Measurements from ENCODE around the gene MIPEP. TPM values are rescaled to one million over a fixed set of nuclear protein-coding genes. Genes with fewer than 3 reads are reported as not detected.

The MIPEP gene
- total RNA-seq, 1 donor from 2014 or later = 15.7 TPM

- TF ChIP-seq CTCF (conservative IDR thresholded peaks at IDR 0.05; ENCODE audit: low read depth, low read length) = no peak
- no peak overlapping the region for H3K4me3 ChIP-seq (ENCODE audit: low read depth, low read length)
- no peak for DNase-seq (ENCODE audit: low read depth)
Observed at GRCh38 chr13:23822252-23822824, 66.9 kb downstream of the MIPEP start.

GRCh38 chr13:23820530-23820929 lies 68.7 kb downstream of the MIPEP start:
- H3K4me3 ChIP-seq (ENCODE audit: low read depth, low read length) = no peak overlapping the region
- no peak for TF ChIP-seq CTCF (conservative IDR thresholded peaks at IDR 0.05; ENCODE audit: low read depth, low read length)
- no peak for DNase-seq (ENCODE audit: low read depth)

- no peak for TF ChIP-seq CTCF (conservative IDR thresholded peaks at IDR 0.05; ENCODE audit: low read depth, low read length)
- DNase-seq (ENCODE audit: low read depth) = no peak
- no peak overlapping the region for H3K4me3 ChIP-seq (ENCODE audit: low read depth, low read length)
Observed at GRCh38 chr13:23817830-23818229, 71.4 kb downstream of the MIPEP start.

GRCh38 chr13:23817136-23817535 lies 72.1 kb downstream of the MIPEP start:
- TF ChIP-seq CTCF (conservative IDR thresholded peaks at IDR 0.05; ENCODE audit: low read depth, low read length) = no peak
- H3K4me3 ChIP-seq (ENCODE audit: low read depth, low read length) = no peak overlapping the region
- DNase-seq (ENCODE audit: low read depth) = no peak

- DNase-seq (ENCODE audit: low read depth) = no peak
- no peak for TF ChIP-seq CTCF (conservative IDR thresholded peaks at IDR 0.05; ENCODE audit: low read depth, low read length)
- no peak overlapping the region for H3K4me3 ChIP-seq (ENCODE audit: low read depth, low read length)
Observed at GRCh38 chr13:23813635-23814034, 75.6 kb downstream of the MIPEP start.

GRCh38 chr13:23811366-23812062 lies 77.7 kb downstream of the MIPEP start:
- TF ChIP-seq CTCF (conservative IDR thresholded peaks at IDR 0.05; ENCODE audit: low read depth, low read length) = no peak
- DNase-seq (ENCODE audit: low read depth) = no peak
- H3K4me3 ChIP-seq (ENCODE audit: low read depth, low read length) = no peak overlapping the region
